NCI-H1417 (cell line): Measurements from ENCODE around the gene PWWP2A.
A peak's percentile ranks its signal among the peaks of the same experiment; 100 is the strongest.
"Not testable (repeated sequence)": the region's sequence is repeated elsewhere in the genome, so short reads cannot be mapped to it uniquely, and the experiment has no call there.

Experiments used
- DNase-seq, 3 experiments: peaks; one replicate each; lab custom pipeline; 2025; lab: John Stamatoyannopoulos, UW

Gene PWWP2A

DNA sequence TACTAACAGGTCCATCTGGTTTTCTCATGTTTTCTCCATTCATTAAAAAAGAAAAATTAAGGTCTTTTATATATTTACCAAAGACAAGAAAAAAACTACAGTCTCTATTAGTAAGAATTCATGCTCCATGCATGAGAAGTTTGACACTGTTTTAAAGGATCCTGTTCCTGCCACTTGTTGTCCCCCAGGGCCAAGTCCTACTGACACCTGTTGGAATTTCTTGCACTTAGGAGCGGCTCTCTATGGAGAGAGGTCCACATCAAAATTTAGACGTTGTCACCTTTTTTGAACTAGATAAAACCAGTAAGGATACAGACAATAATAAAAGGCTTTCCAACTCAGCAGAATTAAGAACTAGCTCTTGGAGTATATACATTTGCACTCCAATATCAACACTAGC lies 42.3 kb downstream of the PWWP2A start:
- DNase-seq = no peak

- no peak for DNase-seq
Observed at GRCh38 chr5:160075073-160075472, 44.2 kb downstream of the PWWP2A start.

DNA sequence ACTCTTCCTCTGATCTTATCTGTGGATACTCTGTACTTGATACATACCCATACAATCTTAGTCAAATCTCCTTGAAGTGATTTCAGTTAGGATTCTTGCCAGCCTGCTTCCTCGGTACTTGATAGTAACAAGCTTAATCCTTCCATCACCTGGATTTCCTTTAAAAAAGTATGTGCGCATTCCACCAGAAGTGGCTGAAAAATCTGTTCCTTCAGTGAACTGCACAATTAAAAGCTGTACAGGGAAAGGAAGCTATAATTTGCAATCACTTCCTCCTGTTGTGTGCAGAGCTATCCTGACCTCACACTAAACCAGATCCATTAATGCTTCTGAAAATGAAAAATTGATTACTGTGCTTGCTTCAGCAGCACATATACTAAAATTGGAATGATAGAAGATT lies 47.3 kb downstream of the PWWP2A start:
- no peak for DNase-seq

- DNase-seq = no peak
Observed at GRCh38 chr5:160071516-160071915, 47.7 kb downstream of the PWWP2A start.

DNA sequence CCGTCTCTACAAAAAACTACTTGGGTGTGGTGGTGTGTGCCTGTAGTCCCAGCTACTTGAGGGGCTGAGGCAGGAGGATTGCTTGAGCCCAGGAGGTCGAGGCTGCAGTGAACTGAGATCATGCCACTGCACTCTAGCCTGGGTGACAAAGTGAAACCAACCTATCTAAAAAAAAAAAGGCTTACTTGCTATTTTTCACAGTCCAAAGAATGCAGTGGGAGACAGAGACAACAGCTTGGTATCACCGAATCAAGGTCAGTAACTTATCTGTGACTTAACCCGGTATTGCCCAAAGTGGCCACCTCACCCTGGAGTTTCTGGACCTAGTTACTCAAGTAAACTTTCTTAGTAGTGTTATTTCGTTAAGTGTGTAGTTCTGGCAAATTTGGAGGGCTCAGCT lies 50.1 kb downstream of the PWWP2A start:
- not testable (repeated sequence) for DNase-seq

DNA sequence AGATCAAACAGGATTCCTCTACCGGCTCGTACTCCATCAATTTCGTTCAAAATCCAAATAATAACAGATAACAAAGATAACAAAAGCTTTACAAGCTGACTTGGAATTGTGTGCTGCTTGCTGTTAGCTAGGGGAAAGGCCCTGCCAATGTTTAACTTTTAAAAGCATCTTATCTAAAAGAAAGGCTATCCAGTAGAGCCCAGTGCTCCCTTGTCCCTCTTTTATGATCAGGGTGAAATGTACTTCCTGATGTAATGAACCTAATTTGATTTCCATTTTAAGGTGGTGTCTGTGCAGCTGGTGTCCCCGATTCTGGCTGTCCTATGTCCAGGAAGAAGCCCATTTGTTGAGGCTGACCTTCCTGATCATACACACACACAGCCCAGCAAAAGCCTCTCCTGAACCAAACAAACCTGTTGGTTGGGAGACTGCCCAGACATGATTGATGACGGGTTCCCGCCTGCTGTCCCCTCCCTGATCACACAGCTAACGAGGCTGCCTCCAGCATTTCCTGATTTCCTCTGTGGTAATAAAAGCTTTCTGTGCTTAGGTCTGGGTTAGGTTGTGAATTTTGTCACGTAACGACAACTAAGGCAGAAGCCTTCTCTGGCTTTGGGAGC lies 54.1 kb downstream of the PWWP2A start:
- peak in 2 of 3 experiments; percentile 11 to 56 for DNase-seq

DNA sequence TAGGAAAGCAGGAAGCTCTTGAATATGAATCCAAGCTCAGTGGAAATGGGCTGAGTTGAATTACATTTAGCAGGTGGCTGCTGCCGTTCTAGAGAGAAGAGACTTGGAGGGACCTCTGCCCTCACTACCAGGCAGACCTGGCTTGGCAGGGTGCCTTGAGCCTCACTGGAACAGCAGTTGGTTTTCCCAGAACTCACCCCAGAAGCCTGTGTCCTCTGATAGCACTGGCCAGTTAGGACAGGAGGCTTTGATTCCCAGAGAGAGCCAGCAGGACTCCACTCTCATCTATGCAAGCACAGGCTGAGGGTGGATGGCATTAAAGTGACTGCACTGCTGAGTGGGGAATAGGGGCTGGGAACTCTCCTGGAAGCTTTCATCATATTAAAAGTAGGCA lies 54.8 kb downstream of the PWWP2A start:
- DNase-seq = no peak

DNA sequence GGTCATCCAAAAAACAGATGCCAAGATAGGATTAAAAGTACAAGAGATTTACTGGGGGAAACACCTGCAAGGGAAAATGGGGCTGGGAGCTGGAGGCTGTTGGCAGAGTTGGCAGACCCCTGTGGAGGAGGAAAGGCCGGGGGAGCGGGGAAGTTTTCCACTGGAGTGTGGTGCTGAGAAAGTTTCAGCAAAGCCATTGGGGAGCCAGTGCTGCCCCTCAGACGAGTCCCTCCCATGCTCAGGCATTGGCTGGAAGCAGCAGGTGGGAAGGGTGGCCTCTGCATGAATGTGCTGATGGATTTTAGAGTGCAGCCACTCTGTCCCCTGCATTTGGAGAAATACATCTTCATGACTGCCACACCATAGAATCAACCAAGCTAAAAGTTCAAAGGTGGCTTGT lies 57.5 kb downstream of the PWWP2A start:
- no peak for DNase-seq

DNA sequence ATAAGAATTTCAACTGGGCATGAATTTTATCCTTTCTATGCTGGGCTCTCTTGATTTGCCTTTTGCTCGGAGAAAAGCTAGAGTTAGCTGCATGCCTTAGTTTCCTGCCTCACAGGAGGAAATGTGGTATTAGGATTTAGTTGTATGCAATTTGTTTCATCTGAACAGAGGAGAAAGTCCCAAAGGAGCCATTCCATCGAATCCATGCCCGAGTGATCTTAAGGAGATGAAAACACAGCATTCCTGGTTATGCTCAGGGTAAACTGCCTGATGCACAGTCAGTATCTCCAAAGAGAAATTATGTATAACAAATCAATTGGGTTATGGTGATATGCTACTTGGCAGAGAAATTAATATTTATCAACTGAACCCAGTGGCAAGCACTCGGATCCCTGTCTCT lies 59.2 kb downstream of the PWWP2A start:
- DNase-seq = no peak

GRCh38 chr5:160057256-160057655 lies 62.0 kb downstream of the PWWP2A start:
- DNase-seq = no peak

DNA sequence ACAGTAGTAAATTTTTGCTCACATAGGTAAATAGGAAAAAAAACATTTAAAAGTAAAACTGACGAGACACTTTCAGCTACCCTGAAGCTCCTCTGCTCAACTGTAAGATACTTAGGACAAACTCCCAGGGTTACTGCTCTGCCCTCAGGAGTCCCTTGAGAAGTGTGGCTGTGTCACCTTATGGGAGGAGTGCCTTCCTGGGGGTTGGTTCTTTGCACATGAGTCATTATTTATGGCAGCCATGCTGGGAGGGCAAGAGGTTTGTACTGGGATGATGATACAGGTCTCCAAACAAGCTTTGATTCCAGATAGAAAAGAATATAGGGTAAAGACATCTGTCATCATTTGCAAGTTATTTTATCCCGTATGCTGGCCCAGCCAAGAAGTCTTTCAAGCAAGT lies 64.4 kb downstream of the PWWP2A start:
- DNase-seq = no peak

- no peak for DNase-seq
Observed at GRCh38 chr5:160054047-160054446, 65.2 kb downstream of the PWWP2A start.

DNA sequence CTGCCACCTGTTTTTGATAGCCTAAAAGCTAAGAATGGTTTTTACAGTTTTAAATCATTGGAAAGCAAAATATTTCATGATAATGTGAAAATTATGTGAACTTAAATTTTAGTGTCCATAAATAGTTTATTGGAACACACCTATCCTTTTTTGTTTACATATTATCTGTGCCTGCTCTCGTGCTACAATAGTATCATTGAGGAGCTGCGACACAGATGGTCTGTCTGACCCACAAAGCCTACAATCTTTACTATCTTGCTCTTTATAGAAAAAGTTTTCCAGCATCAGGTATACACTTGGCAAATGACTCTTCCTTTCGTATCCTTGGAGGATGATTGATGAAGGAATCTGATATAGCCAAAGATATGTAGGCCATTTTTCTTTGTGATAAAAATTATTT lies 70.2 kb downstream of the PWWP2A start:
- no peak for DNase-seq

DNA sequence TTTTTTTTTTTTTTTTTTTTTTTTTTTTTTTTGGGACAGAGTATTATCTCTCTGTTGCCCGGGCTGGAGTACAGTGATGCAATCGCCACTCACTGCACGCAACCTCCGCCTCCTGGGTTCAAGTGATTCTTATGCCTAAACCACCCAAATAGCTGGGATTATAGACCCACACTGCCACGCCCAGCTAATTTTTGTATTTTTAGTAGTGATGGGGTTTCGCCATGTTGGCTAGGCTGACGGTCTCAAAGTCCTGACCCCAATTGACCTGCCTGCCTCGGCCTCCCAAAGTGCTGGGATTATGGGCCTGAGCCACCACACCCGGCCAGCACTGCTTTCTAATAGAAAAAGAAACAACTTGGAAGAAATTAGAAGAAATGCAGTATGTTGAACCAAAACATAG lies 71.1 kb downstream of the PWWP2A start:
- no peak for DNase-seq

GRCh38 chr5:160047423-160047822 lies 71.8 kb downstream of the PWWP2A start:
- no peak for DNase-seq

DNA sequence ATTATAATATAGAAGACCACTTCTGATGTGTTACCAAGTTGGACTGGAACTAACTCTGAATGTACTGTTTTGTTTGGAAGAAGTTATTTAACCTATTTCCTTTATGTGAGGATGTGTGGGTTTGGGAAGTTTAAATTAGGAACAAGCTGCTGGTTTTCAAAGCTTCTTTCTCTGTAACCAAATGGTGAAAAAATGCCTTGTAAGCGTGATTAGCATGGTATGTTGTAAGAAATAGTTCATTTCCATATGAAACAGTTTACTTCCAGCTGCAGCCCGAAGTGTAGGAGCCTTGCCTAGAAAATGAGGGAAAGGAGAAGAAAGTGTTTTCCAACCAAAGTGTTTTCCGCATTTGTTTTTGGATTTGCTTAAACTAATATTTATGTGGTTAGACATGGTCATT lies 74.3 kb downstream of the PWWP2A start:
- DNase-seq = no peak

DNA sequence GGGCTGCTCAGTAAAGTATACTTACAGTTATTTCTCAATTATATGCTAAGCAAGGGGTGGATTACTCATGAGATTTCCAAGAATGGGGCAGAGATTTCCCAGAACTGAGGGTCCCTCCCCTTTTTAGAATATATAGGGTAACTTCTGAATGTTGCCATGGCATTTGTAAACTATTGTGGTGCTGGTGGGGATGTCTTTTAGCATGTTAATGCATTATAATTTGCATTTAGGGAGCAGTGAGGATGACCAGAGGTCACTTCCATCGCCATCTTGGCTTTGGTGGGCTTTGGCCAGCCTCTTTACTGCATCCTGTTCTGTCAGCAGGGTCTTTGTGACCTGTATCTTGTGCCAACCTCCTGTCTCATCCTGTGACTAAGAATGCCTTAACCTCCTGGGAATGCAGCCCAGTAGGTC lies 74.9 kb downstream of the PWWP2A start:
- no peak for DNase-seq

DNA sequence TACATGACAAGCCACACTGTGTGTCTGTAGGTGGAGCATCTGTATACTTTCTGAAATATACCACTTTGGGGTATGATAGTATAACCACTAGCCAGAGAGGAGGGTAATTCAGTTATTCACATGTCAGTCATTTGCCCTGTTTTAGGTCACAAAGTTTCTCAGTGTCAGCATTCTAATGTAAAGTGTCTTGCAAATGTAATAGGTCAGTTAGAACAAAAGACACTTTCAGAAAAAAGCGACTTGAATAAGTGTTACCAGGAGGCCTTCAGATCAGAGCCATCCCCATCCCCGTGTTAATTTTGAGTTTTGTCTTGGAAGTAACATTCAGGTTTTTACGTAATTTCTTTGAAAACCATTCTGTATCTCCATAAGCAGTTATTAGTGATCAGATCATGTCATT lies 76.6 kb downstream of the PWWP2A start:
- no peak for DNase-seq
